MM.1S (cell line): ENCODE results near the gene VAV3.

Experiments used
- DNase-seq: peaks from one replicate; pipeline ENCODE4 v3.0.0-alpha.2; 2015
- H2AFZ ChIP-seq: fragments of 300-600 bp; sonication (generic); 2 replicates; pipeline ENCODE4 v1.6.0; 2016; ENCODE audit warnings: antibody characterized with exemption, low read length
- H3F3A ChIP-seq: fragments of 300-600 bp; sonication (generic); 2 replicates; pipeline ENCODE4 v1.6.1; 2016; ENCODE audit warnings: mild to moderate bottlenecking, antibody characterized with exemption, low read length, moderate library complexity, mixed read lengths; ENCODE audit not compliant: insufficient read depth
- H3K27ac ChIP-seq: fragments of 300-600 bp; sonication (generic); 2 replicates; pipeline ENCODE4 v1.5.1; 2016; ENCODE audit warnings: mild to moderate bottlenecking, low read length
- H3K27me3 ChIP-seq: fragments of 300-600 bp; sonication (generic); replicated peaks from 2 replicates; pipeline ENCODE4 v1.6.0; 2016; ENCODE audit warnings: low read length; ENCODE audit not compliant: insufficient read depth
- H3K36me3 ChIP-seq: fragments of 300-600 bp; sonication (generic); replicated peaks from 2 replicates; pipeline ENCODE4 v1.6.1; 2016; ENCODE audit warnings: mild to moderate bottlenecking, low read length, mixed read lengths; ENCODE audit not compliant: insufficient read depth
- H3K4me1 ChIP-seq: fragments of 300-600 bp; sonication (generic); 2 replicates; pipeline ENCODE4 v1.6.1; 2016; ENCODE audit warnings: low read length, mixed read lengths
- H3K4me2 ChIP-seq: fragments of 300-600 bp; sonication (generic); 2 replicates; pipeline ENCODE4 v1.6.0; 2016; ENCODE audit warnings: low read depth, low read length
- H3K4me3 ChIP-seq: fragments of 300-600 bp; sonication (generic); 2 replicates; pipeline ENCODE4 v1.5.1; 2016; ENCODE audit warnings: low read length, mixed read lengths
- H3K79me2 ChIP-seq: fragments of 300-600 bp; sonication (generic); 2 replicates; pipeline ENCODE4 v1.6.1; 2016; ENCODE audit warnings: mixed run types, low read length, mixed read lengths
- H3K9ac ChIP-seq: fragments of 300-600 bp; sonication (generic); 2 replicates; pipeline ENCODE4 v1.6.1; 2016; ENCODE audit warnings: low read length, mixed read lengths
- H3K9me2 ChIP-seq: fragments of 300-600 bp; sonication (generic); replicated peaks from 2 replicates; pipeline ENCODE4 v1.6.1; 2016; ENCODE audit warnings: mild to moderate bottlenecking, low read length, mixed read lengths; ENCODE audit not compliant: insufficient read depth
- H3K9me3 ChIP-seq: fragments of 300-600 bp; sonication (generic); replicated peaks from 2 replicates; pipeline ENCODE4 v1.6.1; 2016; ENCODE audit warnings: mild to moderate bottlenecking, low read length, mixed read lengths; ENCODE audit not compliant: insufficient read depth
- H4K20me1 ChIP-seq: fragments of 300-600 bp; sonication (generic); 2 replicates; pipeline ENCODE4 v1.6.1; 2016; ENCODE audit warnings: mild to moderate bottlenecking, low read length, moderate library complexity, mixed read lengths; ENCODE audit not compliant: insufficient read depth
- EZH2 ChIP-seq: fragments of 300-600 bp; sonication (generic); optimal IDR thresholded peaks from 2 replicates; pipeline ENCODE3; 2017; ENCODE audit warnings: low read depth, mild to moderate bottlenecking, antibody characterized with exemption, low read length, mixed read lengths
- EZH2phosphoT487 ChIP-seq: fragments of 300-600 bp; sonication (generic); IDR thresholded peaks from 2 replicates; pipeline ENCODE4 v1.6.1; 2018; ENCODE audit warnings: antibody characterized with exemption, low read length
- TF ChIP-seq, protein P1 (sequence below): fragments of 300-600 bp; sonication (generic); IDR thresholded peaks from 2 replicates; pipeline ENCODE4 v1.5.1; 2016; ENCODE audit warnings: antibody characterized with exemption, low read length, mixed read lengths

Gene VAV3

DNA sequence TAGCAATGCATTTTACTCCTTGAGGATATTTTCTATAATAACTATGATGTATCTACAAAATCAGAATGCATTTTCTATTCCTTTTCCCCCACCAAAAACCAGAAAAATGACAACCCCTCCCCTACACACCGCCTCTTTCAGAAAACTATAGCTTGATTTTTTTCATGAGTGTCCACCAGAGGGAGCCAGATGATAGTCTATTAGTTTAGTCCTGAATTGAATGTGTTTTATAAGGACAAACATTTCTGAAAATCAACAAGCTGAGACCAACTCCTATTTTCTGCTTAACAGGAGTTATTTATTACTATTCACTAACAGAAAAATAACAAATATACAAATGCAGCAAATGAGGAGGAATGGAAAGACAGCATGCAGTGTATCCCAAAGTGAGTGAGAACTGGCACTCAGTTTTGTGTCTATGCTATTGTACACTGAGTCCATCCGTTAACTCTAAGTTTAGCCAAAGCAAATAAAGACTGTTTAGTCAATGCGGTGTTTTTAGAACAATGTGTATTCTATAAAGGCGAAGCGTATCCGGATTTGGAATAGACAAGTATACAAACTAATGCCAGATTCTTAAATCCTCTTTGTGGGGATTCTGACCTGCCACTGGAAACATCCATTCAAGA, 182.6 kb downstream of the VAV3 start:
- no peak overlapping the region for H3K9ac ChIP-seq
- TF ChIP-seq, protein P1, sequence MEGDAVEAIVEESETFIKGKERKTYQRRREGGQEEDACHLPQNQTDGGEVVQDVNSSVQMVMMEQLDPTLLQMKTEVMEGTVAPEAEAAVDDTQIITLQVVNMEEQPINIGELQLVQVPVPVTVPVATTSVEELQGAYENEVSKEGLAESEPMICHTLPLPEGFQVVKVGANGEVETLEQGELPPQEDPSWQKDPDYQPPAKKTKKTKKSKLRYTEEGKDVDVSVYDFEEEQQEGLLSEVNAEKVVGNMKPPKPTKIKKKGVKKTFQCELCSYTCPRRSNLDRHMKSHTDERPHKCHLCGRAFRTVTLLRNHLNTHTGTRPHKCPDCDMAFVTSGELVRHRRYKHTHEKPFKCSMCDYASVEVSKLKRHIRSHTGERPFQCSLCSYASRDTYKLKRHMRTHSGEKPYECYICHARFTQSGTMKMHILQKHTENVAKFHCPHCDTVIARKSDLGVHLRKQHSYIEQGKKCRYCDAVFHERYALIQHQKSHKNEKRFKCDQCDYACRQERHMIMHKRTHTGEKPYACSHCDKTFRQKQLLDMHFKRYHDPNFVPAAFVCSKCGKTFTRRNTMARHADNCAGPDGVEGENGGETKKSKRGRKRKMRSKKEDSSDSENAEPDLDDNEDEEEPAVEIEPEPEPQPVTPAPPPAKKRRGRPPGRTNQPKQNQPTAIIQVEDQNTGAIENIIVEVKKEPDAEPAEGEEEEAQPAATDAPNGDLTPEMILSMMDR = peak; percentile 37
- TF ChIP-seq EZH2phosphoT487 (no peak), EZH2 (no peak)
- no peaks in the 10 kb centered on the region for H3K9me2 ChIP-seq
- H3F3A ChIP-seq = no peaks in the 10 kb centered on the region
- no peak overlapping the region for H3K27ac ChIP-seq
- no peak overlapping the region for H3K4me3 ChIP-seq
- H3K9me3 ChIP-seq = no peaks in the 10 kb centered on the region
- no peaks in the 10 kb centered on the region for H3K79me2 ChIP-seq
- H4K20me1 ChIP-seq = no peaks in the 10 kb centered on the region
- H3K36me3 ChIP-seq = no peaks in the 10 kb centered on the region
- H3K4me2 ChIP-seq = no peak overlapping the region
- no peak overlapping the region for H2AFZ ChIP-seq
- H3K4me1 ChIP-seq = peaks cover 16% of the 10 kb centered on the region; the same call in 1 of the 2 replicates
- H3K27me3 ChIP-seq = no peaks in the 10 kb centered on the region
- DNase-seq = peak; percentile 26

DNA sequence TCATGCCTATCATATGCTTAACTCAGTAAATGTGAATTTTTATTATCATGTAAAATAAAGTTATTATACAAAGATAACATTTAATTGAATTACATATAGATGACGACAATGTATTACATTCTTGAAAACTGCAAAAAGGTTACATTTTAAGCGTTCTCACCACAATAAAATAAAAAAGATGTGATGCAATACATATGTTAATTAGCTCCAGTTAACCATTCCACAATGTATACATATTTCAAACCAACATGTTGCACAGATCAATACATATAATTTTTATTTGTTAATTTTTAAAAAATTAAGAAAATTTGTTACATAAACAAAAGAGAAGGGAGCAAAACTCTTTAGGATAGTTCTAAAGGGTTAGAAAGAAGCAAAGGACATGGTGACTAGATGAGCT, 183.7 kb downstream of the VAV3 start:
- H3K79me2 ChIP-seq = no peaks in the 10 kb centered on the region
- H3K9me3 ChIP-seq = no peaks in the 10 kb centered on the region
- H3K4me1 ChIP-seq = peaks cover 16% of the 10 kb centered on the region
- H3K9ac ChIP-seq = no peak overlapping the region
- H3K36me3 ChIP-seq = no peaks in the 10 kb centered on the region
- no peak overlapping the region for H3K27ac ChIP-seq
- H3K9me2 ChIP-seq = no peaks in the 10 kb centered on the region
- no peak overlapping the region for H2AFZ ChIP-seq
- no peaks in the 10 kb centered on the region for H4K20me1 ChIP-seq
- no peak overlapping the region for H3K4me3 ChIP-seq
- H3K27me3 ChIP-seq = no peaks in the 10 kb centered on the region
- H3F3A ChIP-seq = no peaks in the 10 kb centered on the region
- no peak overlapping the region for H3K4me2 ChIP-seq
- no peak for DNase-seq
- TF ChIP-seq EZH2 = no peak
- TF ChIP-seq EZH2phosphoT487 = no peak
- TF ChIP-seq, protein P1 = no peak

DNA sequence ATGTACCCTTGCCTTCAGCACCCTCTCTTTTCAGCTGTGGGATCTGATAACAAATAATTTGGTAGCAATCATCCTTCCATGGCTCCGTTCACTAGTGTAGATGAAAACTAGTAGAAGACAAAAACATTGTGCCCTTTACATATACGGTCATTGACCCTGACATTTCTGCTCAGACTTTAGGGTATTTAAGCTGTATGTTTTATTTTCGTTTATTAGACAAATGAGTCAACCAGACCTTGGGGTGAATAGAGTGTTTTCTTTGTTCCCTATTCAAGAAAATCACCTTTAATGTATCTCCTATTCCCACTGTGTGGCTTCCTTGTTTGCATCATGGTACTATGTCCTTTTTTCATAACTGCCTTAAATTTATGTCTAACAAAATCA, 187.3 kb downstream of the VAV3 start:
- Histone ChIP-seq H3F3A (no peaks in the 10 kb centered on the region), H3K9me3 (no peaks in the 10 kb centered on the region), H3K4me1 (peaks cover 15% of the 10 kb centered on the region), H3K79me2 (no peaks in the 10 kb centered on the region), H3K9me2 (no peaks in the 10 kb centered on the region), H3K4me2 (peak overlapping the region; percentile 45; the same call in 1 of the 2 replicates), H4K20me1 (no peaks in the 10 kb centered on the region), H2AFZ (peak overlapping the region; percentile 45; the same call in 1 of the 2 replicates), H3K9ac (no peak overlapping the region), H3K27me3 (no peaks in the 10 kb centered on the region), H3K4me3 (no peak overlapping the region), H3K36me3 (no peaks in the 10 kb centered on the region), H3K27ac (peak overlapping the region; percentile 23; the same call in 1 of the 2 replicates)
- no peak for DNase-seq
- TF ChIP-seq, protein P1 = no peak
- TF ChIP-seq EZH2 (no peak), EZH2phosphoT487 (no peak)
